Calu3 (cell line): ENCODE data around the gene RALGPS1. TPM values are rescaled to one million over a fixed set of nuclear protein-coding genes. Genes with fewer than 3 reads are reported as not detected.

Experiments
- BruUV-seq: library from RNA; stranded (reverse); fragments of 400-500 nt; replicated peaks from 2 replicates; lab custom pipeline; 2021; lab: Mats Ljungman, UMichigan
- CTCF ChIA-PET: fragments of 300-600 bp; sonication (Branson Sonifier 250); formaldehyde crosslinking; loops from one replicate; lab custom pipeline; 2022; ENCODE audit warnings: antibody characterized with exemption; lab: Charles Lee
- DNase-seq: peaks from one replicate; pipeline ENCODE4 v3.0.0; 2022
- H3K27ac Mint-ChIP-seq: one replicate; pipeline ENCODE4 v1.8.0; 2022; ENCODE audit warnings: mixed read lengths; ENCODE audit not compliant: unreplicated experiment
- H3K27me3 Mint-ChIP-seq: one replicate; pipeline ENCODE4 v1.8.0; 2022; ENCODE audit warnings: mixed read lengths; ENCODE audit not compliant: unreplicated experiment
- H3K36me3 Mint-ChIP-seq: one replicate; pipeline ENCODE4 v1.8.0; 2022; ENCODE audit warnings: mild to moderate bottlenecking, moderate library complexity, mixed read lengths; ENCODE audit not compliant: insufficient read depth, unreplicated experiment
- H3K4me1 Mint-ChIP-seq: one replicate; pipeline ENCODE4 v1.8.0; 2022; ENCODE audit warnings: mild to moderate bottlenecking, low read depth, mixed read lengths; ENCODE audit not compliant: unreplicated experiment
- H3K4me3 Mint-ChIP-seq: one replicate; pipeline ENCODE4 v1.8.0; 2022; ENCODE audit warnings: mild to moderate bottlenecking, low read depth, moderate library complexity, mixed read lengths; ENCODE audit not compliant: unreplicated experiment
- H3K9me3 Mint-ChIP-seq: one replicate; pipeline ENCODE4 v1.8.0; 2022; ENCODE audit warnings: low read depth, mixed read lengths; ENCODE audit not compliant: unreplicated experiment
- CTCF ChIP-seq: fragments of 200-600 bp; IDR thresholded peaks from one replicate; pipeline ENCODE4 v1.8.0; 2022; ENCODE audit warnings: antibody characterized with exemption; ENCODE audit not compliant: unreplicated experiment
- intact Hi-C: fragments of 100-400 bp; cut with micrococcal nuclease; formaldehyde crosslinking; loops from one replicate; pipeline ENCODE4 v1.10.0; 2022; ENCODE audit not compliant: unreplicated experiment
- total RNA-seq: library from RNA; stranded (reverse); gene quantifications from 2 replicates; pipeline ENCODE4 v1.2.3, GENCODE V29; 2022

Gene RALGPS1
- total RNA-seq, 1 experiment from 2014 or later, result 8.3 TPM

- H3K4me3 Mint-ChIP-seq, result no peak overlapping the region
- H3K36me3 Mint-ChIP-seq, result no peaks in the 10 kb centered on the region
- CTCF ChIA-PET, result no interaction called here
- no TSS peak for BruUV-seq
- intact Hi-C loops, result no loop called here
- TF ChIP-seq CTCF, result no peak
- H3K27me3 Mint-ChIP-seq, result peaks cover 13% of the 10 kb centered on the region
- H3K27ac Mint-ChIP-seq, result no peak overlapping the region
- H3K4me1 Mint-ChIP-seq, result no peaks in the 10 kb centered on the region
- no peak for DNase-seq
- H3K9me3 Mint-ChIP-seq, result no peaks in the 10 kb centered on the region
Observed at GRCh38 chr9:127202461-127203169, 288.0 kb downstream of the RALGPS1 start.

- no peak for TF ChIP-seq CTCF
- H3K4me1 Mint-ChIP-seq, result no peaks in the 10 kb centered on the region
- BruUV-seq, result no TSS peak
Observed at GRCh38 chr9:127203681-127204327, 289.2 kb downstream of the RALGPS1 start.

GRCh38 chr9:127204771-127205470 is 290.3 kb downstream of the RALGPS1 start:
- Mint-ChIP-seq H3K27ac (no peak overlapping the region), H3K9me3 (no peaks in the 10 kb centered on the region), H3K36me3 (no peaks in the 10 kb centered on the region), H3K4me1 (no peaks in the 10 kb centered on the region), H3K4me3 (no peak overlapping the region), H3K27me3 (peaks cover 21% of the 10 kb centered on the region)
- no TSS peak for BruUV-seq
- CTCF ChIA-PET, result no interaction called here
- DNase-seq, result no peak
- intact Hi-C loops, result no loop called here
- TF ChIP-seq CTCF, result no peak

More at GRCh38 chr9:127203681-127204327, 289.2 kb downstream of the RALGPS1 start:
- H3K27ac Mint-ChIP-seq, result no peak overlapping the region
- H3K36me3 Mint-ChIP-seq, result no peaks in the 10 kb centered on the region
- H3K4me3 Mint-ChIP-seq, result no peak overlapping the region
- H3K27me3 Mint-ChIP-seq, result peaks cover 13% of the 10 kb centered on the region
- intact Hi-C loops, result no loop called here
- no peaks in the 10 kb centered on the region for H3K9me3 Mint-ChIP-seq
- no peak for DNase-seq
- CTCF ChIA-PET, result no interaction called here

- no peak for DNase-seq
- Mint-ChIP-seq H3K4me3 (no peak overlapping the region), H3K27me3 (peaks cover 31% of the 10 kb centered on the region), H3K9me3 (no peaks in the 10 kb centered on the region), H3K36me3 (no peaks in the 10 kb centered on the region), H3K27ac (no peak overlapping the region), H3K4me1 (no peaks in the 10 kb centered on the region)
- CTCF ChIA-PET, result no interaction called here
- no peak for TF ChIP-seq CTCF
- BruUV-seq, result no TSS peak
- intact Hi-C loops, result no loop called here
Observed at GRCh38 chr9:127205952-127206351, 291.4 kb downstream of the RALGPS1 start.
